KOPT-K1 (cell line): ENCODE results near the gene BPHL.

Experiments
- H3K27ac ChIP-seq: fragments of 200-600 bp; sonication (generic); 2 replicates; pipeline ENCODE4 v1.5.1; 2016; ENCODE audit warnings: antibody characterized with exemption, mild to moderate bottlenecking, low read depth, low read length; ENCODE audit not compliant: poor library complexity, severe bottlenecking
- H3K36me3 ChIP-seq: fragments of 200-600 bp; sonication (generic); 2 replicates; pipeline ENCODE4 v1.5.1; 2017; ENCODE audit warnings: antibody characterized with exemption, mild to moderate bottlenecking, low read length, moderate library complexity; ENCODE audit not compliant: insufficient read depth
- H3K9me3 ChIP-seq: fragments of 200-600 bp; sonication (generic); 2 replicates; pipeline ENCODE4 v1.5.1; 2017; ENCODE audit warnings: antibody characterized with exemption, low read length, mild to moderate bottlenecking; ENCODE audit not compliant: insufficient read depth, poor library complexity, severe bottlenecking

Gene BPHL

GRCh38 chr6:3102875-3103274 is 15.6 kb upstream of the BPHL start:
- Histone ChIP-seq H3K36me3 (peaks cover 94% of the 10 kb centered on the region), H3K27ac (no peak overlapping the region), H3K9me3 (no peaks in the 10 kb centered on the region)

- Histone ChIP-seq H3K36me3 (peaks cover 95% of the 10 kb centered on the region), H3K9me3 (no peaks in the 10 kb centered on the region), H3K27ac (no peak overlapping the region)
Measured at GRCh38 chr6:3108746-3109414, 9.6 kb upstream of the BPHL start.

- peaks cover 94% of the 10 kb centered on the region for H3K36me3 ChIP-seq
- no peak overlapping the region for H3K27ac ChIP-seq
- H3K9me3 ChIP-seq: no peaks in the 10 kb centered on the region
Measured at GRCh38 chr6:3109761-3110160, 8.8 kb upstream of the BPHL start.

GRCh38 chr6:3114377-3114776 is 4.1 kb upstream of the BPHL start:
- peak overlapping the region; percentile 60 for H3K27ac ChIP-seq
- H3K36me3 ChIP-seq: peaks cover 55% of the 10 kb centered on the region

GRCh38 chr6:3117912-3118352 is 579 bp upstream of the BPHL start:
- Histone ChIP-seq H3K9me3 (no peaks in the 10 kb centered on the region), H3K27ac (peak overlapping the region; percentile 81), H3K36me3 (peaks cover 20% of the 10 kb centered on the region)

More at GRCh38 chr6:3114377-3114776, 4.1 kb upstream of the BPHL start:
- no peaks in the 10 kb centered on the region for H3K9me3 ChIP-seq

- Histone ChIP-seq H3K27ac (peak overlapping the region; percentile 81), H3K9me3 (no peaks in the 10 kb centered on the region), H3K36me3 (peaks cover 8% of the 10 kb centered on the region)
Measured at GRCh38 chr6:3119040-3119723, 671 bp downstream of the BPHL start.

GRCh38 chr6:3120765-3121089 is 2.2 kb downstream of the BPHL start:
- no peaks in the 10 kb centered on the region for H3K36me3 ChIP-seq
- H3K27ac ChIP-seq: no peak overlapping the region
- H3K9me3 ChIP-seq: no peaks in the 10 kb centered on the region

- H3K36me3 ChIP-seq: no peaks in the 10 kb centered on the region
- H3K9me3 ChIP-seq: no peaks in the 10 kb centered on the region
- no peak overlapping the region for H3K27ac ChIP-seq
Measured at GRCh38 chr6:3122823-3123182, 4.3 kb downstream of the BPHL start.

- Histone ChIP-seq H3K36me3 (no peaks in the 10 kb centered on the region), H3K27ac (no peak overlapping the region), H3K9me3 (no peaks in the 10 kb centered on the region)
Measured at GRCh38 chr6:3124667-3125066, 6.2 kb downstream of the BPHL start.

- no peaks in the 10 kb centered on the region for H3K9me3 ChIP-seq
- 0 out of 2 replicates have a peak, but pooled peaks cover 9% of the 10 kb centered on the region for H3K36me3 ChIP-seq
- no peak overlapping the region for H3K27ac ChIP-seq
Measured at GRCh38 chr6:3125815-3126214, 7.3 kb downstream of the BPHL start.

GRCh38 chr6:3128356-3129108 is 10.0 kb downstream of the BPHL start:
- H3K9me3 ChIP-seq: no peaks in the 10 kb centered on the region
- no peak overlapping the region for H3K27ac ChIP-seq
- H3K36me3 ChIP-seq: 0 out of 2 replicates have a peak, but pooled peaks cover 9% of the 10 kb centered on the region

GRCh38 chr6:3131695-3132094 is 13.2 kb downstream of the BPHL start:
- 0 out of 2 replicates have a peak, but pooled peaks cover 9% of the 10 kb centered on the region for H3K36me3 ChIP-seq
- no peaks in the 10 kb centered on the region for H3K9me3 ChIP-seq

GRCh38 chr6:3133515-3133914 is 15.0 kb downstream of the BPHL start:
- H3K36me3 ChIP-seq: peaks cover 26% of the 10 kb centered on the region
- no peak overlapping the region for H3K27ac ChIP-seq
- no peaks in the 10 kb centered on the region for H3K9me3 ChIP-seq

More at GRCh38 chr6:3131695-3132094, 13.2 kb downstream of the BPHL start:
- no peak overlapping the region for H3K27ac ChIP-seq

GRCh38 chr6:3135668-3136291 is 17.3 kb downstream of the BPHL start:
- H3K27ac ChIP-seq: no peak overlapping the region
- no peaks in the 10 kb centered on the region for H3K9me3 ChIP-seq
- H3K36me3 ChIP-seq: peaks cover 38% of the 10 kb centered on the region
